Measurements from ENCODE around the gene RNU5B-1. TPM values are rescaled to one million over a fixed set of nuclear protein-coding genes. Genes with fewer than 3 reads are reported as not detected.
A peak's percentile ranks its signal among the peaks of the same experiment; 100 is the strongest.

Gene RNU5B-1
- total RNA-seq, 1 experiment from 2014 or later = not detected

DNA sequence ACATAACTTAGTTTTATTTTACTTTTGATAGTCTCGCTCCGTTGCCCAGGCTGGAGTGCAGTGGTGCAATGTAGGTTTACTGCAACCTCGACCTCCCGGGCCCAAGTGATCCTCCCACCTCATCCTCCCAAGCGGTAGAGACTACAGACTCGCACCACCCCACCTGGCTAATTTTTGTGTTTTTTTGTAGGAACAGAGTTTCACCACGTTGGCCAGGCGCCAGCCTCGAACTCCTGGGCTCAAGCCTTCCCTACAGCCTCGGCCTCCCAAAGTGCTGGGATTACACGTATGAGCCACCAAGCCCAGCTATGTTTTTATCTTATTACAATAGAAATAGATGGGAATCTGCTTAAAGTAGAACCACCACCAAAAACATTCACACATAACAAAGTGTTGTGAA is 5.7 kb upstream of the RNU5B-1 start:
- POLR2A ChIA-PET = no interaction called here
- H3K36me3 Mint-ChIP-seq (ENCODE audit: insufficient read depth, unreplicated experiment) = peaks cover 12% of the 10 kb centered on the region
- H3K4me1 Mint-ChIP-seq (ENCODE audit: insufficient read depth, unreplicated experiment) = peaks cover 11% of the 10 kb centered on the region
- H3K27ac Mint-ChIP-seq (ENCODE audit: low read depth, unreplicated experiment) = no peak overlapping the region
- BruUV-seq (replicated peaks) = no TSS peak
- H3K9me3 Mint-ChIP-seq (ENCODE audit: unreplicated experiment) = no peaks in the 10 kb centered on the region
- no peak for DNase-seq (ENCODE audit: unreplicated experiment)
- TF ChIP-seq, protein P1, sequence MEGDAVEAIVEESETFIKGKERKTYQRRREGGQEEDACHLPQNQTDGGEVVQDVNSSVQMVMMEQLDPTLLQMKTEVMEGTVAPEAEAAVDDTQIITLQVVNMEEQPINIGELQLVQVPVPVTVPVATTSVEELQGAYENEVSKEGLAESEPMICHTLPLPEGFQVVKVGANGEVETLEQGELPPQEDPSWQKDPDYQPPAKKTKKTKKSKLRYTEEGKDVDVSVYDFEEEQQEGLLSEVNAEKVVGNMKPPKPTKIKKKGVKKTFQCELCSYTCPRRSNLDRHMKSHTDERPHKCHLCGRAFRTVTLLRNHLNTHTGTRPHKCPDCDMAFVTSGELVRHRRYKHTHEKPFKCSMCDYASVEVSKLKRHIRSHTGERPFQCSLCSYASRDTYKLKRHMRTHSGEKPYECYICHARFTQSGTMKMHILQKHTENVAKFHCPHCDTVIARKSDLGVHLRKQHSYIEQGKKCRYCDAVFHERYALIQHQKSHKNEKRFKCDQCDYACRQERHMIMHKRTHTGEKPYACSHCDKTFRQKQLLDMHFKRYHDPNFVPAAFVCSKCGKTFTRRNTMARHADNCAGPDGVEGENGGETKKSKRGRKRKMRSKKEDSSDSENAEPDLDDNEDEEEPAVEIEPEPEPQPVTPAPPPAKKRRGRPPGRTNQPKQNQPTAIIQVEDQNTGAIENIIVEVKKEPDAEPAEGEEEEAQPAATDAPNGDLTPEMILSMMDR (IDR thresholded peaks at IDR 0.05; ENCODE audit: unreplicated experiment) = no peak
- no peaks in the 10 kb centered on the region for H3K27me3 Mint-ChIP-seq (ENCODE audit: insufficient read depth, unreplicated experiment)
- intact Hi-C loops (cut with micrococcal nuclease) = loop anchor here (5.0 kb wide), 1 partner anchor 456 kb away; the partner anchor contains the start of gene PLEKHO2
- no peak overlapping the region for H3K4me3 Mint-ChIP-seq (ENCODE audit: unreplicated experiment)
- CTCF ChIA-PET = interaction anchor here (0.7 to 2.6 kb wide), 3 partner anchors 13 to 110 kb away, joined by 3 to 17 read pairs (median 6); partner anchors contain the start of gene PARP16

DNA sequence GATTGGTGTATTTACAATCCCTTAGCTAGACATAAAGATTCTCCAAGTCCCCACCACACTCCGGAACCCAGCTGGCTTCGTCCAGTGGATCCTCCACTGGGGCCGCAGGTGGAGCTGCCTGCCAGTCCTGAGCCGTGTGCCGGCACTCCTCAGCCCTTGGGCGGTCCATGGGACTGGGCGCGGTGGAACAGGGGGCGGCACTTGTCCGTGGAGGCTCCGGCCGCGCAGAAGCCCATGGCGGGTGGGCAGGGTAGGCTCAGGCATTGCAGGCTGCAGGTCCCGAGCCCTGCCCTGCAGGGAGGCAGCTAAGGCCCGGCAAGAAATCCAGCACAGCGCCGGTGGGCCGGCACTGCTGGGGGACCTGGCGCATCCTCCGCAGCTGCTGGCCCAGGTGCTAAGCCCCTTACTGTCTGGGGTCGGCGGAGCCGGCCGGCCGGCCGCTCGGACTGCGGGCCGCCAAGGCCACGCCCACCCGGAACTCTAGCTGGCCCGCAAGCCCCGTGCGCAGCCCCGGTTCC is 3.5 kb upstream of the RNU5B-1 start:
- Mint-ChIP-seq H3K4me3 (ENCODE audit: unreplicated experiment) (no peak overlapping the region), H3K27me3 (ENCODE audit: insufficient read depth, unreplicated experiment) (no peaks in the 10 kb centered on the region), H3K36me3 (ENCODE audit: insufficient read depth, unreplicated experiment) (peaks cover 29% of the 10 kb centered on the region), H3K9me3 (ENCODE audit: unreplicated experiment) (no peaks in the 10 kb centered on the region), H3K27ac (ENCODE audit: low read depth, unreplicated experiment) (no peak overlapping the region), H3K4me1 (ENCODE audit: insufficient read depth, unreplicated experiment) (peaks cover 11% of the 10 kb centered on the region)
- no peak for DNase-seq (ENCODE audit: unreplicated experiment)
- ChIA-PET POLR2A (interaction anchor here (1.0 to 1.5 kb wide), 2 partner anchors 14 to 167 kb away, joined by 3 read pairs; partner anchors contain the start of genes PARP16 and PDCD7), CTCF (interaction anchor here (1.0 to 2.1 kb wide), 2 partner anchors 15 to 245 kb away, joined by 3 to 14 read pairs; partner anchors contain the start of gene PARP16)
- intact Hi-C loops (cut with micrococcal nuclease) = no loop called here
- TF ChIP-seq, protein P1 (IDR thresholded peaks at IDR 0.05; ENCODE audit: unreplicated experiment) = no peak
- BruUV-seq (replicated peaks) = no TSS peak

DNA sequence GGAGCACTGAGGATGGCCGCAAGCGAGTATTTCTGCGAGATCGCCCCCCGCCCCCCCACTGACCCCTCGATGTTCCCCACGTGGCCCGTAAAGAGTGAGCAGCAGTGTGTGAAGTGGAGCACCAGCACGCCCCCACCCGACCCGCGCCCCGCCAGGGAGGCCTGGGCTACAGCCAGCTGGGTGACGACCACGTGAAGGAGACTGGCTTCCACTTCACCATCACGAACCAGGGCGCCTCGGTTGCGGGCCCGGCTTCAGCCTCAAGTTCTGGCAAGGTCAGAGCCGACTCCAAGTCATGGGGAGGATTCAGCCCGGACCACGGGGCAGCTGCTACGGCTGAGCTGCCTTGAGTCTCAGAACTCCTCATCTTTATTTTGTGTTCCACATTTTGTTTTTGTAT is 2.4 kb upstream of the RNU5B-1 start:
- ChIA-PET CTCF (no interaction called here), POLR2A (interaction anchor here (1.5 kb wide), 1 partner anchor 15 kb away, joined by 3 read pairs; the partner anchor contains the start of gene PARP16)
- no peaks in the 10 kb centered on the region for H3K27me3 Mint-ChIP-seq (ENCODE audit: insufficient read depth, unreplicated experiment)
- TF ChIP-seq, protein P1 (IDR thresholded peaks at IDR 0.05; ENCODE audit: unreplicated experiment) = no peak
- H3K9me3 Mint-ChIP-seq (ENCODE audit: unreplicated experiment) = no peaks in the 10 kb centered on the region
- no peak for DNase-seq (ENCODE audit: unreplicated experiment)
- H3K4me1 Mint-ChIP-seq (ENCODE audit: insufficient read depth, unreplicated experiment) = peaks cover 7% of the 10 kb centered on the region
- intact Hi-C loops (cut with micrococcal nuclease) = no loop called here
- H3K36me3 Mint-ChIP-seq (ENCODE audit: insufficient read depth, unreplicated experiment) = peaks cover 23% of the 10 kb centered on the region
- H3K4me3 Mint-ChIP-seq (ENCODE audit: unreplicated experiment) = no peak overlapping the region
- H3K27ac Mint-ChIP-seq (ENCODE audit: low read depth, unreplicated experiment) = no peak overlapping the region
- BruUV-seq (replicated peaks) = no TSS peak

DNA sequence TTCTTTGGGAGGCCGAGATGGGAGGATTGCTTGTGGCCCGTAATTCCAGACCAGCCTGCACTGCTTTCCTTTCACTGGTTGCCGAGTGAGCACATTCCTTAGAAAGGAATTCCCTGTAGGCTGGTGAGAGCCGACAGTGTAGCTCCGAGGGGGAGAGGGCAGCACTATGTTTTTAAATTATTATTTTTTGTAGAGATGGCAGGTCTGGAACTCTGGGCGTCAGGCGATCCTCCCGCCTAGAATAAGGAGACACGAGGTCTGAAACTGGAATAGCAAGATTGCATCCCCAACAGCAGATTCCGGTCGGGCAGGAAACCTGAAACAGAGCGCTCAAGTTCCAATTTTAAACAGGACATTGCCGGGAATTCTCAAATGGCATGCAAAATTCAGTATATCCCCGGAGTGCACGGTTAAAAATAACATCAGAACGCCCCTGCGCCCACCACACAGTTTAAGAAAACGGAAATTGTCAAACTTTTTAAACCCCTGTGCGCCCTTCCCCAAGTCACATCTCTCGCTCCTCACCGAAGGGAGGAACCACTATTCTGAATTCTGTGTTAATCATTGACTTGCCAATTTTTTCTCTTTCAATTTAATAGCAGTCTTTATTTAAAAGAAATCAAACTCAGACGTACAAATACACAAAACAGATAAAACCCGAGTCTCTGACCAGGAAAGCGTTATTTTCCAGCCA is 643 bp upstream of the RNU5B-1 start:
- peak overlapping the region; percentile 100 for H3K27ac Mint-ChIP-seq (ENCODE audit: low read depth, unreplicated experiment)
- H3K27me3 Mint-ChIP-seq (ENCODE audit: insufficient read depth, unreplicated experiment) = no peaks in the 10 kb centered on the region
- POLR2A ChIA-PET = interaction anchor here (0.6 to 3.8 kb wide), 14 partner anchors 7 to 1115 kb away, joined by 3 to 52 read pairs (median 4); partner anchors contain the start of genes CLPX, PARP16 and PDCD7
- H3K9me3 Mint-ChIP-seq (ENCODE audit: unreplicated experiment) = no peaks in the 10 kb centered on the region
- CTCF ChIA-PET = interaction anchor here (0.8 to 1.7 kb wide), 3 partner anchors 33 to 122 kb away, joined by 3 to 6 read pairs (median 3); no protein-coding TSS in a partner anchor
- TF ChIP-seq, protein P1 (IDR thresholded peaks at IDR 0.05; ENCODE audit: unreplicated experiment) = no peak
- H3K4me3 Mint-ChIP-seq (ENCODE audit: unreplicated experiment) = peak overlapping the region; percentile 88
- no TSS peak for BruUV-seq (replicated peaks)
- H3K36me3 Mint-ChIP-seq (ENCODE audit: insufficient read depth, unreplicated experiment) = peaks cover 27% of the 10 kb centered on the region
- intact Hi-C loops (cut with micrococcal nuclease) = loop anchor here (1.0 to 2.0 kb wide), 2 partner anchors 8 to 115 kb away; partner anchors contain the start of gene RNU5A-1
- peak; percentile 42 for DNase-seq (ENCODE audit: unreplicated experiment)
- H3K4me1 Mint-ChIP-seq (ENCODE audit: insufficient read depth, unreplicated experiment) = no peaks in the 10 kb centered on the region
